DMS79 (cell line): ENCODE results near the gene CCL24.
"Not testable (repeated sequence)": the region's sequence is repeated elsewhere in the genome, so short reads cannot be mapped to it uniquely, and the experiment has no call there.

Experiments
- DNase-seq: peaks from one replicate; lab custom pipeline; 2025; lab: John Stamatoyannopoulos, UW

CCL24 gene, protein sequence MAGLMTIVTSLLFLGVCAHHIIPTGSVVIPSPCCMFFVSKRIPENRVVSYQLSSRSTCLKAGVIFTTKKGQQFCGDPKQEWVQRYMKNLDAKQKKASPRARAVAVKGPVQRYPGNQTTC

DNA sequence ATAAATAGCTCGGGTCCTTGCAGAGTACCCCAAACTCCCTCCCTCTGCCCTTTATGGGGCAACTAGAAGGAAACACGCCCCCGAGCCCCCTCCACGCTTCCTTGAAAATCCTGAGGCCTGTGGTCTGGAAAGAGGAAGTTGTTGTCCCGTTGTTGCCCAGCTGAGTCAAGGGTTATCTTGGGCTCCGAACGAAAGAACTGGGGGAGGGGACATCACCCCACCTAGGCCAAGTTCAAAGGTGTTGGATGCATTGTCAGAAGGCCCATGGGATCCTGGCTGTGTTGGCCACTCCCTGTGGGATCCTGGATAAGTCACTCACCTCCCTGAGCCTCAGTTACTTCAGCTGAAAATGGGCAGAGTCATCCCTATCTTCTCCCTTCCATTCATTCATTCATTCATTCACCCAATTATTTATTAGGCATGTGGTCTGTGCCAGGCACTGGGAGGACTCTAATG lies at the start of gene CCL24:
Gene CCL24, minus strand, starts transcription at position 26 of the 456 bp plus-strand sequence. CDS start 91 bp downstream, outside the sequence.
- DNase-seq, result no peak

DNA sequence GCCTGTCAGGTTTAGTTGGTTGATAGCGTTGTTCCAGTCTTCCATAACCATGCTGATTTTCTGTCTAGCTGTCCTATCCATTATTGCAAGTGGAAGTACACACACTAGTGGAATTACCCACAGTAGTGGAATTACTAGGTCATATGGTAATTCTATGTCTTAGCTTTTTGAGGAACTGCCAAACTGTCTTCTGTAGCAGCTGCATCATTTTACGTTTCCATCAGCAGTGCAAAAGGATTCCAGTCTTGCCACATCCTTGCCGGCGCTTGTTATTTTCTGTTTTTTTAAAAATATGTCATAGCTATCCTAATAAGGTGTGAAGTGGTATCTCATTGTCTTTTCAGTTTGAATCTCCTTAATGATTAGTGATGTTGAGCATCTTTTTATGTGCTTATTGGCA lies 48.0 kb upstream of the CCL24 start:
- no peak for DNase-seq

DNA sequence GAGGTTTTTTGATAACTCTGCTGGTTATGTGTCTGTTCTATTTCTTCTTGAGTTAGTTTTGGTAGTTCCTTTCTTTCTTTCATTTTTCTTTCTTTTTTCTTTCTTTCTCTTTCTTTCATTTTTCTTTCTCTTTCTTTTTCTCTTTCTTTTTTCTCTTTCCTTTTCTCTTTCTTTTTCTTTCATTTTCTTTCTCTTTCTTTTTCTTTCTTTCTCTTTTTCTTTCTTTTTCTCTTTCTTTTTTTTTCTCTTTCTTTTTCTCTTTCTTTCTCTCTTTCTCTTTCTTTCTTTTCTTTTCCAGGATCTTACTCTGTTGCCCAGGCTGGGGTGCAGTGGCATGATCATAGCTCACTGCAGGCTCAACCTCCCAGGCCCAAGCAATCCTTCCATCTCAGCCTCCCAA lies 44.8 kb upstream of the CCL24 start:
- no peak for DNase-seq

DNA sequence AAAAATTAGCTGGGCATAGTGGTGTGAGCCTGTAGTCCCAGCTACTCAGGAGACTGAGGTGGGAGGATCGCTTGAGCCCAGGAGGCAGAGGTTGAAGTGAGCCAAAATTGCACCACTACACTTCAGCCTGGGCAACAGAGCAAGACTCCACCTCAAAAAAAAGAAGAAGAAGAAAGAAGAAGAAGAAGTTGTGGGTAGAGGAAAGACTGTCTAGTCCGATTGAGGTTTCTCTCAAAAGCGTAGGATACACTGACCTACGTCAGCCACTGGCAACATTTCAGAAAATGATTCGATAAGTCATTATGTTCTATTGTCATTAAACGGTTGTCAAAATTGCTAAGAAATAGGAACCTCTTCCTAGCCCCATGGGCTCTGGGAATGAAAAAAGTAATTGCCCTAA lies 42.9 kb upstream of the CCL24 start:
- no peak for DNase-seq

DNA sequence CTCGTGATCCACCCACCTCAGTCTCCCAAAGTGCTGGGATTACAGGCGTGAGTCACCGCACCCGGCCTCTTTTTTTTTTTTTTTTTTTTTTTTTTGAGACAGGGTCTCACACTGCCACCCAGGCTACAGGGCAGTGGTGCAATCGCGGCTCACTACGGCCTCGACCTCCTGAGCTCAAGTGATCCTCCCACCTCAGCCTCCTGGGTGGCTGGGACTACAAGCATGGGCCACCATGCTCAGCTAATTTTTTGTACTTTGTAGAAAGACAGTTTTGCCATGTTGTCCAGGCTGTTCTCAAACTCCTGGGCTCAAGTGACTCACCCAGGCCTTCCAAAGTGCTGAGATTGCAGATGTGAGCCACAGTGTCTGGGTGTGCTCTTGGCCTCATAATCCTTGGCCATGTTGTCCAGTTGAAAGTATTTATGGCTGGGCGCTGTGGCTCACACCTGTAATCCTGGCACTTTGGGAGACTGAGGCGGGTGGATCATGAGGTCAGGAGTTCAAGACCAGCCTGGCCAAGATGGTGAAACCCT lies 41.3 kb upstream of the CCL24 start:
- not testable (repeated sequence) for DNase-seq

DNA sequence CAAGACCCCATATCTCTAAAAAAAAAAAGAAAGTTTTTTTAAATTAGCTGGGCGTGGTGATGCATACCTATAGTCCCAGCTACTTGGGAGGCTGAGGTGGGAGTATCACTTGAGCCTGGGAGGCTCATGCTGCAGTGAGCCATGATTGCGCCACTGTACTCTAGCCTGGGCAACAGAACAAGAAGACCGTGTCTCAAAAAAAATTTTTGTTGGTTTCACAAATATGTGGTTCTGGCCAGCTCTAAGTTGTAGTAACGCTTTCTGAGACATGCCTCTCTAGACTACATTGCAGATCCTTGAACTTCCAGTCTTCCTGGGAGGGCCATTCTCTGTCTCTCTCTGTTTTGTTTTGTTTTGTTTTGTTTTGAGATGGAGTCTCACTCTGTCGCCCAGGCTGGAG lies 40.6 kb upstream of the CCL24 start:
- DNase-seq, result no peak

- no peak for DNase-seq
Measured at GRCh38 chr7:75850235-75850634, 36.6 kb upstream of the CCL24 start.

- no peak for DNase-seq
Measured at GRCh38 chr7:75849573-75849972, 36.0 kb upstream of the CCL24 start.

DNA sequence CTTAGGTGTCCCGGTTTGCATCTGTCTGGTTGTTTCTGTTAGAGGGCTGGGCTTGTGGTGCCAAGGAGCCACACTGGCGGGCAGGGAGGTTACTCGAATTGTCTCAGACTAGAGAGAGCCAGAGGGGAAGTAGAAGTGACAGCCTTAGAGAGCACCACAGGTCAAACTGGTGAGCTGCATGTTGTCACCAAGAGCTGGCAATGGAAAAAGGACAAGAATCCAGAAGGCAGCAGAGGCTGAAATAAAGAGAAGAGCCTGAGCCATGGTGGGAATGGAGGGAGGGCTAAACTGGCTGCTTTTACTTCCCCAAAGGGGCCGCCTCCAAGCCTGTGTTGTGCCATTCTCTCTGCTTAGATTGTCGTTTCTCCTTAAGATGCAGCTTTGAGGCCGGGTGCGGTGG lies 34.1 kb upstream of the CCL24 start:
- no peak for DNase-seq

- DNase-seq, result not testable (repeated sequence)
Measured at GRCh38 chr7:75845132-75845531, 31.5 kb upstream of the CCL24 start.

GRCh38 chr7:75844158-75844557 lies 30.6 kb upstream of the CCL24 start:
- no peak for DNase-seq

GRCh38 chr7:75843613-75844116 lies 30.1 kb upstream of the CCL24 start:
- no peak for DNase-seq

DNA sequence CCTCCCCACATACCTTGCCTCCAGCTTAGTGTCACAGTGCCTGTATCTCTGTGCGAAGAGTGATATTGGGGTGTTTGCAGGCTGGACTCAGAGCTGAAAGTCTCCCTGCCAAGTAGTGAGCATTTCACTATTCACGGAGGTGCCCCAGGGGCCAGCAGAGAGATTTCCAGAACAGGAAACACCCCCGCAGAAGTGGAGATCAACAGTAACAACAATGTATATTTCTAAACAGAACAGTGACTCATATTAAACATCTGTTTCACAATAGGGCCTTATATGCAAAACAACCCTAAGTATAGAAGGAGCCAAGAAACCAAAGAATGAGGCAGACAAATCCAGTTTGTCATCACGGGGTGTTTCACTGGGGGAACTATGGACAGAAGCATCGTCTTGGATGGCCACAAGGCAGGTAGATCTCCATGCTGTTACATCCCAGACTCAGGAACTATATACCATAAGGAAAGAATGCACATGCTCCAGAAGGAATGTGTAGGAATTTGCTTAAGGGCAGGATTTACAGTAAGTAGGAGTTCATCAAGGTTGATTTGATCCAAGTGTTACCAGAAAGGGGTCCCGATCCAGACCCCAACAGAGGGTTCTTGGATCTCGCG lies 29.3 kb upstream of the CCL24 start:
- no peak for DNase-seq

- DNase-seq, result no peak
Measured at GRCh38 chr7:75840029-75840428, 26.4 kb upstream of the CCL24 start.

DNA sequence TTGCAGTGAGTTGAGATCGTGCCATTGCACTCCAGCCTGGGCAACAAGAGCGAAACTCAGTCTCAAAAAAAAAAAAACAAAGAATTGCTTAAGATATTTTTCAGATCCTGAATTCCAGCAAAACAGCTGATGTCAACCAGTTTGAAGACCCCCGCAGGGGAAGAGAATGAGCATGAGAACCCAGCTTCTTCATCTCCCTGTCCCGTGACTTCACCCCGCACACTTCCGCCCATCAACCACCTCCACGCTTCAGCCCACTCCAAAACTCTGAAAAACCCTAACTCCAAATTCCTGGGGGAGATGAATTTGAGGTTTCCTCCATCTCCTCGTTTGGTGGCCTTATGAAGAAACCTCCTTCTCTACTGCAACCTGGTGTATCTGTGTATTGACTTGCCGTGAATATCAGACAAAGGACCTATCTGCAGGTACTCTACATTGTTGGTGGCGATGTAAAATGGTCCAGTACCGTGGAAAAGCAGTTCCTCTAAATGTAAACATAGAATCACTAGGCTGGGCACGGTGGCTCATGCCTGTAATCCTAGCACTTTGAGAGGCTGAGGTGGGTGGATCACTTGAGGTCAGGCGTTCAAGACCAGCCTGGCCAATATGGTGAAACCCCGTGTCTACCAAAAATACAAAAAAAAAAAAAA lies 24.8 kb upstream of the CCL24 start:
- not testable (repeated sequence) for DNase-seq

DNA sequence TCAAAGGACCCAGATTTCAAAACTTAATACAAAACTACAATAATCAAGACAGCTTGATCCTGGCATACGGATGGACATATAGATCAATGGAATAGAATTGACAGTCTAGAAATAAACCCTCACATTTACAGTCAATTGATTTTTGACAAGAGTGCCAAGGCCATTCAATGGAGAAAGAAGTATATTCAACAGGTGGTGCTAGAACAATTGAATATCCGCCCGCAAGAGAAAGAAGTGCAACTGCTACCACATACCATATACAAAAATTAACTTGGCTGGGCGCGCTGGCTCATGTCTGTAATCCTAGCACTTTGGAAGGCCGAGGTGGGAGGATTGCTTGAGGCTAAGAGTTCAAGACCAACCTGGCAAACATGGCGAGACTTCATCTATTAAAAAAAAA lies 23.2 kb upstream of the CCL24 start:
- no peak for DNase-seq

GRCh38 chr7:75835688-75836285 lies 22.2 kb upstream of the CCL24 start:
- DNase-seq, result no peak

DNA sequence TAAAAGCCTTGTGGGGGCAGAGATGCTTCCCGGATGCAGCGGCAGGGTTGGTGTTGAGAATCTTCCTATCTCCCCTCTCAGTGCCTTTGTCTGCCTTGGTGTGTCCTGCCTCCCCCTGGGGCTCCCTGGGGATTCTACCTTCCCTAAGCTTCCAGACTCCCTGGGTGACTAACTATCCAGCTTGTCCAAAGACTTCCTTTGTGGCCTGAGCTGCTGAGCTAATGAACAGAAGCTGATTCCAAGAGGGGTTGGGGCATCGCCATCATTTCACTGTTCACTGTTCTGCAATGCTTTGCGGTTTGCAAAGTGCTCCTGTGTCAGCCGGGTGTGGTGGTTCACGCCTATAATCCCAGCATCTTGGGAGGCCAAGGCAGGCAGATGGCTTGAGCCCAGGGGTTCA lies 20.1 kb upstream of the CCL24 start:
- DNase-seq, result not testable (repeated sequence)

DNA sequence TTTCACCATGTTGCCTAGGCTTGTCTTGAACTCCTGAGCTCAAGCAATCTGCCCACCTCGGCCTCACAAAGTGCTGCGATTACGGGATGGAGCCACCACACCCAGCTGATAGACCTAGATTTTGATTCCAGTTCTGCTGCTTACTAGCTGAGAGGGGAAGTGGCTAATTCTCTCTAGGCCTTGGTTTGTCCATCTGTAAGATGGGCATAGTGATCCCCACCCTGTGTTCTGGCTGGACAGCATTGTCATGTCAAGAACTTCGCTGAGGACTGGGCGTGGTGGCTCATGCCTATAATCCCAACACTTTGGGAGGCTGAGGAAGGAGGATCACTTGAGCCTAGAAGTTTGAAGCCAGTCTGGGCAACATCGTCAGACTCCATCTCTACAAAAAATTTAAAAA lies 17.4 kb upstream of the CCL24 start:
- DNase-seq, result no peak

DNA sequence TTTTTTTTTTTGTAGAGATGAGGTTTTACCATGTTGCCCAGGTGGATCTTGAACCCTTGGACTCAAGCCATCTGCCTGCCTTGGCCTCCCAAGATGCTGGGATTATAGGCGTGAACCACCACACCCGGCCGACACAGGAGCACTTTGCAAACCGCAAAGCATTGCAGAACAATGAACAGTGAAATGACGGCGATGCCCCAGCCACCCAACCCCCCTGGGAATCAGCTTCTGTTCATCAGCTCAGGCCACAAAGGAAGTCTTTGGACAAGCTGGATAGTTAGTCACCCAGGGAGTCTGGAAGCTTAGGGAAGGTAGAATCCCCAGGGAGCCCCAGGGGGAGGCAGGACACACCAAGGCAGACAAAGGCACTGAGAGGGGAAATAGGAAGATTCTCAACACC lies 16.1 kb upstream of the CCL24 start:
- not testable (repeated sequence) for DNase-seq

DNA sequence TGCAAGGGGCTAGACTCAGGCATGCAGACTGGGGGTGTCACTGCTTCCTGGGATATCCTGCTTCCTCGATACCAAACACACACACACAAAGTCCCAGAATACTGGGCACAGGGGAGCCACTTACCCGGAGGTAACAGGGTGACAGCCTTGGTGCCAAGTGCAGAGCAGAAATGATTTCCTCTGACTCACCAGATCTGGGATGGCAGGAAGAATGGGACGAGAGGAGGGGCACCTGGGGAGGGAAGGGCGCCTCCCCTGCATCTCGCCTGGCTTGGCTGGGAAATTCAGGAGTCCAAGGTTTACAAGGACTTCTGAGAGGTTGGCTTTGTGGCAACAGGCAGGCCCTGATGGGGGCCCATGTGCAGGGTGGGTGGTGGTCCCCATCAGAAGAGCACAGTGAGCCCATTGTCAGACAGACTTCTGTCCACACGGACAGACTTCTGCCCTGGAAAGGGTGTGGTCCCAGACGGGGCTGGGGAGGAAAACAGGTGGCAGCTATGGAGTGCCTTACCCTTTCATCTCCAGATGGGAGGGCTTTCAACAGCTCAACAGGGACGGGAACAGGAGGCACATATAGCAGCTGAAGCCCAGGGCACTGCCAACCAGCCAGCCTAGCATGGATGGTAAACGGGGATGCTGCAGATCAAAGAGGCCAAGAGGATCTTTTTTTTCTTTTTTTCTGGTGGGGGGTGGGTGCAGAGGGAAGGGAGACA lies 9.7 kb upstream of the CCL24 start:
- DNase-seq, result no peak

DNA sequence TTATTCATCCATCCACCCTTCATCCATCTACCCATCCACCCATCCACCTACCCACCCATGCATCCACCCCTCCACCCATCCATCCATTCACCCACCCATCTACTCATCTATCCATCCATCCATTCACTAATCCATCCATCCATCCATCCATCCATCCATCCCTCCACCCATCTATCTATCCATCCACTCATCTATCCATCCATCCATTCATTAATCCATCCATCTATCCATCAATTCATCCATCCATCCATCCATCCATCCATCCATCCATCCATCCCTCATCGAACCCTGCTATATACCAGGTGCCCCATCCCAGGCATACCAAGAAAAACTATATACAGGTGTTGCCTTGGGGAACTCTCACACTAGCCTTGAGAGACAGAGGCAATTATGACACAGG lies 7.1 kb upstream of the CCL24 start:
- no peak for DNase-seq
